Measurements from ENCODE around the gene TM7SF2.

The TM7SF2 gene

GRCh38 chr11:65111159-65111743 is 421 bp upstream of the TM7SF2 start:
- peaks cover 57% of the 10 kb centered on the region for H3K36me3 ChIP-seq (ENCODE audit: control insufficient read depth, low read length)
- H3K4me2 ChIP-seq (ENCODE audit: low read length), result peak overlapping the region; percentile 61
- H3K9me3 ChIP-seq (ENCODE audit: control insufficient read depth, insufficient read depth, low read length), result no peaks in the 10 kb centered on the region
- H3F3A ChIP-seq (ENCODE audit: control insufficient read depth, insufficient read depth), result peaks cover 13% of the 10 kb centered on the region
- H3K27ac ChIP-seq (ENCODE audit: low read depth, low read length), result no peak overlapping the region
- no peak for TF ChIP-seq EZH2phosphoT487 (IDR thresholded peaks at IDR 0.05; ENCODE audit: borderline replicate concordance, low read length)
- TF ChIP-seq, protein P1, sequence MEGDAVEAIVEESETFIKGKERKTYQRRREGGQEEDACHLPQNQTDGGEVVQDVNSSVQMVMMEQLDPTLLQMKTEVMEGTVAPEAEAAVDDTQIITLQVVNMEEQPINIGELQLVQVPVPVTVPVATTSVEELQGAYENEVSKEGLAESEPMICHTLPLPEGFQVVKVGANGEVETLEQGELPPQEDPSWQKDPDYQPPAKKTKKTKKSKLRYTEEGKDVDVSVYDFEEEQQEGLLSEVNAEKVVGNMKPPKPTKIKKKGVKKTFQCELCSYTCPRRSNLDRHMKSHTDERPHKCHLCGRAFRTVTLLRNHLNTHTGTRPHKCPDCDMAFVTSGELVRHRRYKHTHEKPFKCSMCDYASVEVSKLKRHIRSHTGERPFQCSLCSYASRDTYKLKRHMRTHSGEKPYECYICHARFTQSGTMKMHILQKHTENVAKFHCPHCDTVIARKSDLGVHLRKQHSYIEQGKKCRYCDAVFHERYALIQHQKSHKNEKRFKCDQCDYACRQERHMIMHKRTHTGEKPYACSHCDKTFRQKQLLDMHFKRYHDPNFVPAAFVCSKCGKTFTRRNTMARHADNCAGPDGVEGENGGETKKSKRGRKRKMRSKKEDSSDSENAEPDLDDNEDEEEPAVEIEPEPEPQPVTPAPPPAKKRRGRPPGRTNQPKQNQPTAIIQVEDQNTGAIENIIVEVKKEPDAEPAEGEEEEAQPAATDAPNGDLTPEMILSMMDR (IDR thresholded peaks at IDR 0.05; ENCODE audit: low read depth, low read length, poor library complexity, severe bottlenecking), result no peak
- H3K79me2 ChIP-seq (ENCODE audit: control insufficient read depth, low read length), result peaks cover 42% of the 10 kb centered on the region
- H3K9me2 ChIP-seq (replicated peaks; ENCODE audit: control insufficient read depth, low read length), result no peaks in the 10 kb centered on the region
- H4K20me1 ChIP-seq (ENCODE audit: control insufficient read depth, insufficient read depth, low read depth, low read length), result no peaks in the 10 kb centered on the region
- H3K4me3 ChIP-seq (ENCODE audit: low read length), result peak overlapping the region; percentile 83
- peaks cover 48% of the 10 kb centered on the region for H3K4me1 ChIP-seq (ENCODE audit: control insufficient read depth, low read length)
- no peaks in the 10 kb centered on the region for H3K27me3 ChIP-seq (ENCODE audit: control insufficient read depth, low read length)

GRCh38 chr11:65112546-65113360 is 1.1 kb downstream of the TM7SF2 start:
- Histone ChIP-seq H4K20me1 (ENCODE audit: control insufficient read depth, insufficient read depth, low read depth, low read length) (no peaks in the 10 kb centered on the region), H3K36me3 (ENCODE audit: control insufficient read depth, low read length) (peaks cover 62% of the 10 kb centered on the region), H3K4me3 (ENCODE audit: low read length) (peak overlapping the region; percentile 83), H3K9me2 (replicated peaks; ENCODE audit: control insufficient read depth, low read length) (no peaks in the 10 kb centered on the region), H3K9me3 (ENCODE audit: control insufficient read depth, insufficient read depth, low read length) (no peaks in the 10 kb centered on the region), H3K27ac (ENCODE audit: low read depth, low read length) (peak overlapping the region; percentile 83), H3K4me2 (ENCODE audit: low read length) (peak overlapping the region; percentile 98), H3K27me3 (ENCODE audit: control insufficient read depth, low read length) (no peaks in the 10 kb centered on the region), H3K4me1 (ENCODE audit: control insufficient read depth, low read length) (peaks cover 56% of the 10 kb centered on the region), H3F3A (ENCODE audit: control insufficient read depth, insufficient read depth) (peaks cover 13% of the 10 kb centered on the region), H3K79me2 (ENCODE audit: control insufficient read depth, low read length) (peaks cover 53% of the 10 kb centered on the region)
- no peak for TF ChIP-seq EZH2phosphoT487 (IDR thresholded peaks at IDR 0.05; ENCODE audit: borderline replicate concordance, low read length)
- TF ChIP-seq, protein P1 (IDR thresholded peaks at IDR 0.05; ENCODE audit: low read depth, low read length, poor library complexity, severe bottlenecking), result peak; percentile 90

DNA sequence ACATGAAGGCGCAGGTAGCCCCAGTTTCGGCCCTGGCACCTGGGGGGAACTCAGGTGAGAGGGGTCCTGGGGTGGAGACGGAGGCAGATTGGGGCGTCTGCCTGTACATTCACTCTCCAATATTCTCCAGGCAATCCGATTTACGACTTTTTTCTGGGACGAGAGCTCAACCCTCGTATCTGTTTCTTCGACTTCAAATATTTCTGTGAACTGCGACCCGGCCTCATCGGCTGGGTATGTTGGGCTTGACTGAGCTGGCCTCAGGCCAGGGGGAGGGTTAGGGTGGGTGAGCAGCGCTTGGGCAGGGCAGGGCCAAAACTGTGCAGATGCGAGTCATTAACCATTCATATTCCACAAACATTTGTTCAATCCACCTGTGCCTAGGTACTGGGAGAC is 1.7 kb downstream of the TM7SF2 start:
- H3F3A ChIP-seq (ENCODE audit: control insufficient read depth, insufficient read depth), result peaks cover 19% of the 10 kb centered on the region
- H3K79me2 ChIP-seq (ENCODE audit: control insufficient read depth, low read length), result peaks cover 53% of the 10 kb centered on the region
- peak overlapping the region; percentile 98 for H3K4me2 ChIP-seq (ENCODE audit: low read length)
- H3K36me3 ChIP-seq (ENCODE audit: control insufficient read depth, low read length), result peaks cover 65% of the 10 kb centered on the region
- peaks cover 62% of the 10 kb centered on the region for H3K4me1 ChIP-seq (ENCODE audit: control insufficient read depth, low read length)
- H3K9me2 ChIP-seq (replicated peaks; ENCODE audit: control insufficient read depth, low read length), result no peaks in the 10 kb centered on the region
- H3K27ac ChIP-seq (ENCODE audit: low read depth, low read length), result peak overlapping the region; percentile 83
- H3K4me3 ChIP-seq (ENCODE audit: low read length), result peak overlapping the region; percentile 83
- TF ChIP-seq, protein P1 (IDR thresholded peaks at IDR 0.05; ENCODE audit: low read depth, low read length, poor library complexity, severe bottlenecking), result no peak
- no peak for TF ChIP-seq EZH2phosphoT487 (IDR thresholded peaks at IDR 0.05; ENCODE audit: borderline replicate concordance, low read length)
- no peaks in the 10 kb centered on the region for H3K9me3 ChIP-seq (ENCODE audit: control insufficient read depth, insufficient read depth, low read length)
- no peaks in the 10 kb centered on the region for H3K27me3 ChIP-seq (ENCODE audit: control insufficient read depth, low read length)
- H4K20me1 ChIP-seq (ENCODE audit: control insufficient read depth, insufficient read depth, low read depth, low read length), result no peaks in the 10 kb centered on the region

Data from DOHH2 (cell line).